Ramos (cell line): ENCODE measurements around the gene AP4E1.
"Not testable (repeated sequence)": the region's sequence is repeated elsewhere in the genome, so short reads cannot be mapped to it uniquely, and the experiment has no call there.

Source experiments
- in situ Hi-C: fragments of 300-500 bp; cut with MboI; formaldehyde crosslinking; loops from one replicate; pipeline ENCODE4 v1.14.3; 2022; ENCODE audit warnings: low sequenced_read_pairs; ENCODE audit not compliant: unreplicated experiment

The AP4E1 gene

DNA sequence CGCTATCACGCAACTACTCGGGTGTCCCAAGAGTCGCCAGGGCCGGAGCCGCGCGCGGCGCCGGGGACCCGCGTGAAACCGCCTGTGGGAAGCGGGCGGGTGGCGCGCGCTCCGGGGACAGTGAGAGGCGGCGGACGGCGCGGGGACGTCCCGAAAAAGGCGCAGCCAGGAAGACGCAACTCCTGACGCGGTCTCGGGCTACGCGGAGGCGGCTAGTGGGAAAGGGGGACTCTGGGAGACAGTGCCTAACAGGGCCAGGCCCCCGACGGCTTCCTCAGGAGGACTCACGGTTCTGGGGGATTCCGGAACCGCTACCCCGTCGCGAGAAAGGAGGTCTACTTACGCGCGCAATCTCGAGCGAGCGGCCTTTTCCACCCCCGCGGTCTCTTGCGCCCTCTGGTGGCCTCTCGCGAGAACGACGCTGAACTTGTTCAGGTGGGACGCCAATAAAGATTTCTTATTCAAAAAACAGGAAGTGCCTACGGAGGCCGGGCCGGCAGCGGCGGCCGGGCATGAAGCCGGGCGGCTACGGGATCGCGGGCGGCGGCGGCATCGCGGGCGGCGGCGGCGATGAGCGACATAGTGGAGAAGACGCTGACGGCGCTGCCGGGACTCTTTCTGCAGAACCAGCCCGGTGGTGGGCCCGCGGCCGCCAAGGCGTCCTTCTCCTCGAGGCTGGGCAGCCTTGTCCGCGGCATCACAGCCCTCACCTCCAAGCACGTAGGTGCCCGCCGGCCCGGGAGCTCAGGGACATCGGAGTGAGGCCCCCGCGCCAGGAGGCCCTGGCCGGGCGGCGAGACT, at the start of gene AP4E1:
AP4E1 (plus strand) TSS at position 475 of the 801 bp plus-strand sequence; CDS start at position 571, 96 bp downstream.
- in situ Hi-C loops: no loop called here

DNA sequence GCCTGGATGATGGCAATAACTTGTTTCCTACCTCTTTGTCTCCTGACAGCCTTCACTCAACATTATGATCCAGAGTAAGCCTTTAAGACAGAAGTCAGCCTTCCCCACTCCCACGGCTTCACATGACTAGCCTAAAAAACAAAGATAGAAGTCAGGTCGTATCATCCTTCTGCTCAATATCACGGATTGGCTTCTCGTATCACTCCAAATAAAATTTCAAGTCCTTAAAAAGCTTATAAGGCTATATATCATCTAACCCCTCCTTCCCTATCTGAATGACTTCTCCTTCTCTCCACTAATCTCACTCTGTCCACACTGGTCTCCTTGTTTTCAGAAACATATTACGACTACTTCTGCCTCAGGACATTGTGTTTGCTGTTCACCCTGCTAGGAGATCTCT, 47.7 kb upstream of the AP4E1 start:
- in situ Hi-C loops: no loop called here

DNA sequence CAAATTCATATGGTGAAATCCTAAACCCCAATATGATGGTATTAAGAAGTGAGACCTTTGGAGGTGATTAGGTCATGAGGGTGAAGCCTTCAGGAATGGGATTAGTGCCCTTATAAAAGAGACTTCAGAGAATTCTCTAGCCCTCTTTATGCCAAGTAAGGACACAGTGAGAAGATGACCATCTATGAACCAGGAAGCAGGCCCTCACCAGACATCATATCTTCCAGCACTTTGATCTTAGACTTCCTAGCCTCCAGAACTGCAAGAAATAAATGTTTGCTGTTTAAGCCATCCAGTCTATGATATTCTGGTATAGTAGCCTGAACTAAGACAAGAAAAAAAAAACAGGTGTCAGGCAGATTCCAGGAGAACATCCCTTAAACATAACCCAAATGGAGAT, 45.9 kb upstream of the AP4E1 start:
- in situ Hi-C loops: no loop called here

DNA sequence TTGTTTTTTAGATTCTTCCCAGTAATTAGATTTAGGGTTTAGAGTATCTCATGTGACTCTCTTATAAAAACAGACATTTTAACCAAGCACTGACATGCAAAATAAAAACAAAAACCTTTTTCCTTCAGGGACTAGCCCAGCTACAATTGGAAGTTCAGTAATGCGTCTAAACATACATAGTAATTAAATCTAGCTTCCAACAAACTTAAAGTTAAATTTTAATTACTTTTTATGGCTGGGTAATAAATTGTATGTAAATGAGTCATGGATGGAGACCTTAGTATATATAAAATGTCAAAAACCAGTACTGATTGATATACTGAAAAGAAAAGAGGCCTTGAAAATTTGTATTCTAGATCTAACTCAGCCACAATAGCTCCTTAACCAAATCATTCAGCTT, 43.6 kb upstream of the AP4E1 start:
- in situ Hi-C loops: no loop called here

DNA sequence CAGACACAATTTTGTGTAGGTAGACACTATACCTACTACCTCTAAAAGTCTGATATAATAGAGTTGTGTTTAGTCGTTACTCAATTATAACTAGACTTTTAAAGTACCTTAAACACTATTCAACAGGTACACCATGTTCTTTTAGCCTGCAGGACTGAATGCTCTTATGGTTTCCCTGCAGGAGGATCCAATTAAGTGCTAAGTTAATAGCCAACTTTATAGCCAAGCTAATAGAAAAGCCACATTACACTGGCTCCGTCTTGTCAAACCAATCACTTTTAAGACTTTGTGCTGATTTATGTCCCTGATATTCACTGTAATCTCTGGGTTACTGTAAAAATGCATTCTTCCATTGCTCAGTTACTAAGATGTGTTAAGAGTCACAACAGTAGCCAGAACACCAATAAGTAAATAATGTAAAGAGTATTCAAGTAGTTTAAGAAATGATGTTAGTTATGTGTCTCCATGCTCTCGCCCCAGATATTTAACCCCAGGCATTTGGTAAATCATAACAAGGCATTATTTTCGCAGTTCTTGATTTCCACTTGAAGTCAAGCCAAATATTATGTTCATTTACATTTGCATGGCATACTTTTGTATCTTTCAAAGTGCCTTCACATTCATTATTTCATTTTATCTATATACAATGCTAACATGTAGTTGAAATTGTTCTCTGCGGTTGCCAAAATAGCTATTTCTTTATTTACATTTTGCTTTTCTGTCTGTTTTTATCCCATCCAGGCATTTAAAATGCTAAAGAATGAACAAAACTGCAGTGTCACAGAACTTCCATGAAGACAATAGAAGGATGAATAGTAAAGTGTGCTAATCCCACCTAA, 42.7 kb upstream of the AP4E1 start:
- in situ Hi-C loops: no loop called here

DNA sequence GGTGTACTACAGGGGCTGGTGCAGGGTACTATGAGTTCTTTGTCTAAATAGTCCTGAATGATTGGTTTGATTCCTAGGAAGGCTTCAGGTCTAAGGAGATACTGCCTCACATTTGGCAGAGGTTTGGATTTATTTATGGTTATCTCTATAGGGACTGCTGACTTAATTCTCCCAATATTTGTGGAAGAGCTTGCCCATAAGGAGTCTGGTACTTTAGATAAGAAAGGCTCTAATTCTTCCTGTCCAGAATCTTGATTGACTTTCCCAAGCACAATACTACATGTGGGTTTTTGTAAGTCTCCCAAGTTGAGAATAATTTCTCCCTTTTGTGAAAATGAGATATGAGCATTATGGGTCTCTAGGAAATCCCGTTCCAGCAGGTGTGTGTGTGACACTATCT, 36.7 kb upstream of the AP4E1 start:
- in situ Hi-C loops: no loop called here

DNA sequence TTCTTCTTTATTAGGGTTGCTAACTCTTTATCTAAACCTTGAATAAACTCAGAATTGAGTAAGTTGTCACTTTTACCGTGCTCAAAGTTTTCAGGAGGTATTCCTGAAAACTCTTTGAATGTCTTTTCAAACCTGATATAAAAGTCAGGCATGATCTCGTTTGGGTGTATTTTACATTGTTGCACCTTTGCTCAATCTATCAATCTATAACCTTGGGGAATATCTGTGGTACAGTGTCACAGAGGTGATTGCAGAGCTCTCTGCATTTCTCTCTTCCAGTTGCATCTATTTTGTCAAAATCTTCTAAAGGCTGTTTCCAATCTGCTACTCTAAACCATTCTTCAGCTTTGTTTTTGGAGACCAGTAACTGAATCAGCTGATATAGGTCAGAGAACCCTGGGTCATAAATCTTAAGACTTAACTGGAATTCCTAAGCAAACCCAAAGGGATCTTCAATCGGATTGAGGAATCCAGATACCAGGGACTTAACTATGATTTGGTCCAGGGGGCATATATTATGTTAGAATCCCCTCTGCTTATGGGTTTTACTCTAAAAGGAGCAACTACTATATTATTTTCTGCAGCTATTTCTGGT, 35.6 kb upstream of the AP4E1 start:
- in situ Hi-C loops: no loop called here

DNA sequence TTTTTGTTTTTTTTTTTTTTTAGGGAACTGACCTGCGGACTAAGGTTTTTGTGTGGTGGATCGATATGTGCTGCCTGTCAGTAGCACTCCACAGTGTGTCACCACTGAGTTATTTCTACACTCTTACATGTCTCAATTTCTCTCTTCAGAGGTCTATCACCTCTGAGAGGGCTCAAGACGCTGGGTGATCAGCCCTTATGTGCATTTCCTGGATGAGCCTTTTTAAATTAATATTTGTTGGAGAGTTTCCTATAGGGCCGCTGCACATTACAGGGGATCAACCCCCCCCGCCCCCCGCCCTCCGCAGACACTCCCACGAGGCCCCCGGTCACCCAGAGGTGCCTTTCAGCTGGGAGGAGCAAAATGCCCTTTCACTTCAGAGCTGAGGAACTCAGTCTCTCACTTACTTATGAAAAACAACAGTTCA, 34.5 kb upstream of the AP4E1 start:
- in situ Hi-C loops: no loop called here

DNA sequence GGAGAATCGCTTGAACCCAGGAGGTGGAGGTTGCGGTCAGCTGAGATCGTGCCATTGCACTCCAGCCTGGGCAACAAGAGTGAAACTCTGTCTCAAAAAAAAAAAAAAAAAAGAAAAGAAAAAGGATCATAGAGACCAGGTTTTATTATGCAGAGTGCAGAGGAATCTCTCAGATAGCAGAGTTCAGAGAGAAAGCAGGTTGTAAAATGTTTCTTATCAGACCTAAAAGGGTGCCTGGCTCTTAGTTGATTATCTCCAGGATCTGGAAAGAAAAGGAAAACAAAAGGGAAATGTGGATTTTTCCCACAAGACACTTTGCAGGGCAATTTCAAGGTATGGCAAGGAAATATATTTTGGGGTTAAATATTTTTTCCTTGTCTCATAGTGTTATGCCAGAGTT, 33.2 kb upstream of the AP4E1 start:
- in situ Hi-C loops: not testable (repeated sequence)

DNA sequence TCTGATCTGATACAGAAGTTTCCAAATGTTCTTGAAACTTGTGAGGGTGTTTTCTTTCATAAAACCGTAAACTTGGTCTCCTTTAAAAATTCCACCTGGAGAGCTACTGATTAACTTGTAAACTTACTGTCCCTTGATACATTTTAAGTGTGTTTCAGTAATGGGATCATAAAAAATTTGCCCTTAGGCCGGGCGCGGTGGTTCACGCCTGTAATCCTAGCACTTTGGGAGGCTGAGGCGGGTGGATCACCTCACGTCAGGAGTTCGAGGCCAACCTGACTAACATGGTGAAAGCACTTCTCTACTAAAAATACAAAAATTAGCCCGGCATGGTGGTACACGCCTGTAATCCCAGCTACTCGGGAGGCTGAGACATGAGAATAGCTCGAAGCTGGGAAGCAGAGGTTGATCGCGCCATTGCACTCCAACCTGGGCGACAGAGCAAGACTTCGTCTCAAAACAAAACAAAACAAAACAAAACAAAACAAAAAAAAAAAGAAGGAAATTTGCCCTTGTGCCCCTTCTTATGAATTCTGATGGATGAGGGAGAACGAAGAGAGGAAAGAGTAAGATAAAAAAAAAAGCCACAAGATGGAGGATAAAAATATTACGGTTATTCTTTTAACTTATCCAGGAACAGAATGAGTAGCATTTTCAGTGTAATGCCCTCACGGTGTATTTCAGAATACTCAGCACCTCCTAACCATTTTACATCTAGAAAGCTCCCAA, 32.1 kb upstream of the AP4E1 start:
- in situ Hi-C loops: no loop called here

DNA sequence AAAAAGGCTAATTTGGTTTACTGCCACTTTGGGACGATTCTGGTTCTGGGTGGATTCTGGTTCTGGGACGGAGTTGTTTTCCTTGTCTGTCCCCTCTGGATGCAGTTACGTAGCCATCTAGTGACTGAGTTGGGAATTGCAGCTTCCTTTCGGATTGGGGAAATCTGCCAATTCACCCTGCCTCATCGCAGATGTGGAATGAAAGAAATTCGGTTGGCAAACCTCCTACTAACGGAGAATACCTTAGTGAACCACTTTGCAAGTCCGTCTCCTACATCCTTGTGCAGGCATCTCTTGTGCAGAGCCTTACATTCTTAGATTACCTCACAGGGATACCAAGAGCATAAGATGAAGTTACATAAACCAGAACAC, 31.5 kb upstream of the AP4E1 start:
- in situ Hi-C loops: no loop called here

DNA sequence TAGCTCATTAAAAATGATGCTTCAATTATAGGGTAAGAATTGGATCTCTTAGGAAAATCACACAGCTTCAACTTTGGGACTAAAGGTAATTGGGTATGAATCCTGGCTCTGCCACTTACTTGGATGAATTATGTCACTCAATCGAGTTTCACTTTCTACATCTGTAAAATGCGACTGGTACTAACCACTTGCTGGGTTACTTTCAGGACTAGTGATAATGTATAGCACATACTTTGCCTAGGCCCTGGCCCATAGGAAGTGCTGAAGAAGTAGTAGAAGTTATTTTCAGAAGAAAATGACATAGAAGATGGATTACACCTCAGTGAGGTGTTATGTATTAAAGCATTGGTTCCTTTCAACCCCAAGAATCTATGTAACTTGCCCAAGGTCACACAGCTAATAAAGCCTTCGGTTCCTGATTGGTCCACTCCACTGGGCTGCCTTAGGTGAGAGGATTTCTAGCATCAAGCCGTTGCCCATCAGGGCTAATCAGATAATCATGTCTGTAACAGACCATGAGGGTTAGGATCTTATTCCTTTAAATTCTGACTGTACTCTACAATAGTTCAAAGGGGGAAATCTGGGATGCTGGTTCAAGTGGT, 29.4 kb upstream of the AP4E1 start:
- in situ Hi-C loops: no loop called here

DNA sequence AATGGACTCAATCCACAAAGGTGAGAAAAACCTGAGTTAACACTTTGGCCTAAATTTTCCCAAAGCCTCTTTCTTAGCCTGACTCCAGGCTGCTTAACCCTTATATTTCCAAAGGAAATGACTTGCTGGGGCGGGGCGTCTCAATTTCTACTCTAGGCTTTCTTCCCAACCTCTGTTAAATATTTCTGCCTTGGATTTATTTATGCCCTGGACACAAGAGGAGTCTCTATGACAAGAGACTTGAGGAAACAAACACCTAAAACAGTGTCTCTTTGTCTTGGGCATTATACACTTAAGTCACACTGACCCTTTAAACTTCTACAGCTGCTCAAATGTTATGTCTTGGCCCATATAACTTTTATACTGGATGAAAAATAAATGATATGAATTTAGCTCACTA, 28.3 kb upstream of the AP4E1 start:
- in situ Hi-C loops: loop anchor here (10.0 kb wide), 1 partner anchor 195 kb away; the partner anchor contains the start of gene TRPM7

DNA sequence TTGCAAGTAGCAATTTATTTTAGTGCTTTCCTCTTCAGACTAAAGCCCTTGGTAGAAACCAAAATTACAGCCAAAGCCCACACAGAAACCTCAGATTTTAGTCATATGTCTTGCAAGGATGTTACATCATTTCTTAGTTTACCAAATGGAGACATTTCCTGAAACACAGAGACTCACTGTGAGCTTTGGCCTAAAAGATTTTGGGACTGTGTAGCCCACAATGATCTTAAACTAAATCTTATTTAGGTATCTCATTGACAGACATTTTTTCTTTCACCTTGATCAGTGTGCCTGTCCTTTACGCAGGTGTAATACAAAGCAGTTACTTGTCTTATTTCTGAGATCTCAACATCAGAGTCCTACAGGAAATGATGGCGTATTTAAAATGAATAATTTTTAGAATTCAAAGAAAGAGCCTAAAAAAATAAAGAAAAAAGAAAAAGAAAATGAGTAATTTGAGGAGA, 27.8 kb upstream of the AP4E1 start:
- in situ Hi-C loops: loop anchor here (10.0 kb wide), 1 partner anchor 196 kb away; the partner anchor contains the start of gene TRPM7

DNA sequence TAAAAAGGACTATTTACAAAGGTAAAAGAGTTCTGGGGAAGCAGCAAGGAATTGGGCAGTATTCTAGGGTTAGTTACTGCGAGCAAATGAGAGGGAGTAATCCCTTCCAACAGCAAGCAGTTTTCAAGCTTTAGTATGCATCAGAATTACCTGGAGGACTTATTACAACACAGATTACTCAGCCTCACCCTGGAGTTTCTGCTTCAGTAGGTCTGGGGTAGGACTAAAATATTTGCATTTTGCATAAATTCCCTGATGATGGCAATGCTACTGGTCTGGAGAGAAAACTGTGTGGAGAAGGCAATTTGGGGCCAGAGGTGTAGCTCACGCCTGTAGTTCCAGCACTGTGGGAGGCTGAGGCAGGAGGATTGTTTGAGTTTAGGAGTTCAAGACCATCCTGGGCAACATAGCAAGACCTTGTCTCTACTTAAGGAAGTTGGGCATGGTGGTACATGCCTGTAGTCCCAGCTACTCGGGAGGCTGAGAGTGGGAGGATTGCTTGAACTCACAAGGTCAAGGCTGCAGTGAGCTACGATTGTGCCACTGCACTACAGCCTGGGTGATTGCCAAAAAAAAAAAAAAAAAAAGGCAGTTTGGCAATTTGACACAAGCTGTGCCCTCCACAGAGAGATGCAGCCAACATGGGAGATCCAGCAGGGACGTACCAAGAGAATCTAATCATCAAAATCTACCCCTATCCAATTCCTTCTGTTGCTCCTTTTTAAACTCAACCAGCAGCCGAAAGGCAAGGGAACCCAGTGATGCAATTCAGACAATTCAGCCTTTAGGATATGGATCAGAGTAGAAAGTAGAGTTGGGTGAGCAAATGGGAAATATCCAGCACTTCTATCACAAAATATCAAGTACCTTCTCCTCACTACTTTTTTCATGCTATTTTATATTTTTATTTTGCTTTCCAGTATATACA, 27.1 kb upstream of the AP4E1 start:
- in situ Hi-C loops: loop anchor here (10.0 kb wide), 1 partner anchor 197 kb away; the partner anchor contains the start of gene TRPM7

DNA sequence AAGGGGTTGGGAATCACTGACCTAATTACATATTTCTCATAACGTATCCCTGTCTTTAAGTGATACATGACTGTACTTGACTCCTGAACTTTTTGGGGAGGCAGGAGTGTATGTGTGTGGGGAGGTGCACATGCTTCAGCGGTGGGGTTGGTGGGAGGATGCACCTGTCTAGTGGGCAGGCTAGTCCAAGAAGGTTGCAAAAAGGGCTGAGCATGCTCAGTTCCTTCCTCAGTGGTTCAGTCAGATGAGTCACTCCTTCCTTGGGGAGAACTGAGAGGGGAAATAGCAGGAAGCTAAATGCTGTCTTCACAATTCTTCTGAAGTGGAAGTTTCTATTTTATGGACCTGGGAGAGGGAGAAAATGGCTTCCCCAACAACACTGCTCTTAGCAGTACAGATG, 24.6 kb upstream of the AP4E1 start:
- in situ Hi-C loops: loop anchor here (10.0 kb wide), 1 partner anchor 199 kb away; the partner anchor contains the start of gene TRPM7

DNA sequence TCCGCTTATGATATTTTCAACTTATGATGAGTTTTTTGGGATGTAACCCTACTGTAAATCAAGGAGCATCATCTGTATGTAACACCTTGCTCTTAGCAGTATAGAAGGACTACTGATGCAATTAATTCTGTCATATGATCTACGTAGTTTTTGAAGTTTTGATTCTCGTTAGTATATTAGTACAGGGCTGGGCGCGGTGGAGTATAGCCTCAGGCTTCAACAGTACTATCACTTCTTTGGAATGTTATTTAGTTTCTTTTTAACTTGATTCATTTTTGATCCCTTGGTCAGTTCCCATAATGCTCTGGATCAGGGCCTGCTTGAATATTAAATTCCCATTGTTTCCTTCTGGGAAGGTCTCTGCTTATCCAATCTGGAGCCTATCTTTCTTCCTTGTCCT, 23.9 kb upstream of the AP4E1 start:
- in situ Hi-C loops: loop anchor here (10.0 kb wide), 1 partner anchor 200 kb away; the partner anchor contains the start of gene TRPM7

DNA sequence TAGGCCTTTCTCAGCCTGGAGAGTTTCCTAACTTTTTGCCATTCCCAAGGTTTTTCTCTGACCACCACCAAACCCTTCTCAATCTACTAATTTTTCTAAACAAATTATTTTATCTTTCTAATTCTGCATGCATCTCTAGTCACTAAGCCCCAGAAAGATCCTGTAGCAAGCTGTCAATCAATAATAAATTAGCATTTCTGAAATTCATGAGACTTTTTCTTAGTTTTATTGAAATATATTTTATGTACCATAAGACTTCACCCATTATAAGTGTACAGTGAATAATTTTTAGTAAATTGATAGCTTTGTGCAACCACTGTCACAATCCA, 22.4 kb upstream of the AP4E1 start:
- in situ Hi-C loops: loop anchor here (10.0 kb wide), 1 partner anchor 201 kb away; the partner anchor contains the start of gene TRPM7
